SK-N-SH treated with all-trans-retinoic acid at 6 μM for 48 hours (cell line): ENCODE data around the gene GSC2.

Experiments
- ATAC-seq: fragments of 200-7000 bp; cut with Tn5 transposase; 3 replicates; pipeline ENCODE4 v1.9.1; 2020; ENCODE audit warnings: mild to moderate bottlenecking, moderate library complexity
- ARNTL ChIP-seq: fragments of 450-650 bp; formaldehyde crosslinking; IDR thresholded peaks from 2 replicates; pipeline ENCODE4 v1.5.0; 2020; ENCODE audit warnings: low read depth, mild to moderate bottlenecking, moderate library complexity, borderline replicate concordance
- BACH2 ChIP-seq: fragments of 250-450 bp; sonication (Bioruptor Pico); IDR thresholded peaks from 2 replicates; pipeline ENCODE4 v1.9.0; 2021; ENCODE audit warnings: mild to moderate bottlenecking, borderline replicate concordance
- ESRRG ChIP-seq: fragments of 250-450 bp; sonication (Bioruptor Pico); IDR thresholded peaks from 2 replicates; pipeline ENCODE4 v1.6.1; 2021; ENCODE audit warnings: mild to moderate bottlenecking
- GLIS3 ChIP-seq: fragments of 250-450 bp; sonication (Bioruptor Pico); IDR thresholded peaks from 2 replicates; pipeline ENCODE4 v1.5.0; 2020; ENCODE audit warnings: mild to moderate bottlenecking, moderate library complexity
- ISL1 ChIP-seq: fragments of 250-450 bp; sonication (Bioruptor Pico); IDR thresholded peaks from 2 replicates; pipeline ENCODE4 v2.1.2; 2022; ENCODE audit warnings: mild to moderate bottlenecking, moderate library complexity
- OSR1 ChIP-seq: fragments of 250-450 bp; sonication (Bioruptor Pico); IDR thresholded peaks from 2 replicates; pipeline ENCODE4 v1.8.0; 2022; ENCODE audit warnings: moderate library complexity, mild to moderate bottlenecking, inconsistent platforms
- PPARA ChIP-seq: fragments of 250-450 bp; sonication (Bioruptor Pico); IDR thresholded peaks from 2 replicates; pipeline ENCODE4 v1.5.0; 2020; ENCODE audit warnings: mild to moderate bottlenecking, borderline replicate concordance
- RARB ChIP-seq: fragments of 250-450 bp; sonication (Bioruptor Pico); IDR thresholded peaks from 2 replicates; pipeline ENCODE4 v1.8.0; 2021; ENCODE audit warnings: mild to moderate bottlenecking, moderate library complexity
- SNAI2 ChIP-seq: fragments of 250-450 bp; sonication (Bioruptor Pico); IDR thresholded peaks from 2 replicates; pipeline ENCODE4 v1.5.0; 2020; ENCODE audit warnings: mild to moderate bottlenecking, moderate library complexity
- TCF4 ChIP-seq: fragments of 250-450 bp; sonication (Bioruptor Pico); IDR thresholded peaks from 2 replicates; pipeline ENCODE4 v1.8.0; 2021; ENCODE audit warnings: mild to moderate bottlenecking, moderate library complexity, borderline replicate concordance
- ZC3H10 ChIP-seq: fragments of 250-450 bp; sonication (Bioruptor Pico); IDR thresholded peaks from 2 replicates; pipeline ENCODE4 v1.5.1; 2021; ENCODE audit warnings: mild to moderate bottlenecking, moderate library complexity
- ZFP3 ChIP-seq: fragments of 250-450 bp; sonication (Bioruptor Pico); IDR thresholded peaks from 2 replicates; pipeline ENCODE4 v1.5.0; 2020; ENCODE audit warnings: mild to moderate bottlenecking, moderate library complexity
- ZFP30 ChIP-seq: fragments of 450-650 bp; formaldehyde crosslinking; IDR thresholded peaks from 2 replicates; pipeline ENCODE4 v1.5.0; 2022; ENCODE audit warnings: mild to moderate bottlenecking, moderate library complexity
- ZNF565 ChIP-seq: fragments of 450-650 bp; formaldehyde crosslinking; conservative IDR thresholded peaks from 2 replicates; pipeline ENCODE4 v1.5.0; 2020; ENCODE audit warnings: low read depth, mild to moderate bottlenecking, moderate library complexity
- ZNF70 ChIP-seq: fragments of 450-650 bp; formaldehyde crosslinking; IDR thresholded peaks from 2 replicates; pipeline ENCODE4 v1.5.0; 2020; ENCODE audit warnings: mild to moderate bottlenecking, moderate library complexity
- TF ChIP-seq, protein P1 (sequence below): fragments of 250-450 bp; sonication (Bioruptor Pico); IDR thresholded peaks from 2 replicates; pipeline ENCODE4 v1.5.0; 2020; ENCODE audit warnings: mild to moderate bottlenecking, moderate library complexity
- TF ChIP-seq, protein P2 (sequence below): fragments of 250-450 bp; sonication (Bioruptor Pico); IDR thresholded peaks from 2 replicates; pipeline ENCODE4 v1.8.0; 2021; ENCODE audit warnings: low read depth, mild to moderate bottlenecking, moderate library complexity, borderline replicate concordance
- TF ChIP-seq, protein P3 (sequence below): fragments of 250-450 bp; sonication (Bioruptor Pico); IDR thresholded peaks from 2 replicates; pipeline ENCODE4 v1.8.0; 2020; ENCODE audit warnings: mild to moderate bottlenecking, moderate library complexity, borderline replicate concordance
- TF ChIP-seq, protein P4 (sequence below): fragments of 250-450 bp; sonication (Bioruptor Pico); IDR thresholded peaks from 2 replicates; pipeline ENCODE4 v1.5.1; 2021; ENCODE audit warnings: mild to moderate bottlenecking, moderate library complexity
- TF ChIP-seq, protein P5 (sequence below): fragments of 250-450 bp; sonication (Bioruptor Pico); IDR thresholded peaks from 2 replicates; pipeline ENCODE4 v1.5.1; 2020; ENCODE audit warnings: low read depth, mild to moderate bottlenecking, moderate library complexity

GSC2 gene

DNA sequence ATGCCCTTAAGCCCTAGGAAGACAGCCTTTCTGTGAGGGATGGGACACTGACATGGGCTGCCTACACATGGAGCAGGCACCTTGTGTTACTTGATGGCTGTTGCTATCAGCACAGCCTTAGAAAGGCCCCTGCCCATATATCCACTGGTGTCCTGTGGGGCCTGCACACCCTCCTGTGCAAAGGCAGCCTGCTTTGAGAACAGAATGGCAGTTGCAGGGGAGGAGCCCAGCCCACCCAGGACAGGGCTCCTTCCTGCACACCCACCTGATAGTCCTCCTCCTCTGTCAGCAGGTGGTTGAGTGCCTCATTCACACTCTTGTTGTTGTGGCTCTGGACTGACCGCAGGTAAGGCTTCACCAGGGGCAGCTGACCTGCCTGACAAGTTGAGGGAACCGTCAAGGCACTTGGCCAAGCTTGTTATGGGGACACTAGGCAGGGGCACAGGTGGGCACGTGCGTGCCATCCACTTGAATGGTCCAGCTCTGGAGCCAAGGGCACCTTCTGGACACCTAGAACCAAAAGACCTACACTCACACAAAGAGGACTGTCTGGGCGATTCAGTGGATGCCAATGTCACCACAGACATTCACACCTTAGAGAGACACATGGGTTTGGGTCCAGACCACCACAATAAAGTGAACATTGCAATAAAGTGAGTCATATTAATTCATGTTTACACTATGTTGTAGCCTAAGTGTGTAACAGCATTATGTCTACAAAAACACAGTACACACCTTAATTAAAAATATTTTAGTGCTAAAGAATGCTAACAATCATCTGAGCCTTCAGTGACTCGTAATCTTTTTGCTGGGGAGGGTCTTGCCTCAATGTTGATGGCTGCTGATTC lies 37.8 kb upstream of the GSC2 start:
- TF ChIP-seq ZC3H10 (CRISPR knock-in tag) (no peak), ZNF70 (no peak), SNAI2 (CRISPR knock-in tag) (no peak), ARNTL (no peak), ESRRG (CRISPR knock-in tag) (no peak), GLIS3 (CRISPR knock-in tag) (no peak), ZFP3 (CRISPR knock-in tag) (no peak), TCF4 (CRISPR knock-in tag) (no peak), ZFP30 (CRISPR knock-in tag) (no peak), BACH2 (CRISPR knock-in tag) (no peak), OSR1 (CRISPR knock-in tag) (no peak), ZNF565 (CRISPR knock-in tag) (no peak)
- TF ChIP-seq, protein P1, sequence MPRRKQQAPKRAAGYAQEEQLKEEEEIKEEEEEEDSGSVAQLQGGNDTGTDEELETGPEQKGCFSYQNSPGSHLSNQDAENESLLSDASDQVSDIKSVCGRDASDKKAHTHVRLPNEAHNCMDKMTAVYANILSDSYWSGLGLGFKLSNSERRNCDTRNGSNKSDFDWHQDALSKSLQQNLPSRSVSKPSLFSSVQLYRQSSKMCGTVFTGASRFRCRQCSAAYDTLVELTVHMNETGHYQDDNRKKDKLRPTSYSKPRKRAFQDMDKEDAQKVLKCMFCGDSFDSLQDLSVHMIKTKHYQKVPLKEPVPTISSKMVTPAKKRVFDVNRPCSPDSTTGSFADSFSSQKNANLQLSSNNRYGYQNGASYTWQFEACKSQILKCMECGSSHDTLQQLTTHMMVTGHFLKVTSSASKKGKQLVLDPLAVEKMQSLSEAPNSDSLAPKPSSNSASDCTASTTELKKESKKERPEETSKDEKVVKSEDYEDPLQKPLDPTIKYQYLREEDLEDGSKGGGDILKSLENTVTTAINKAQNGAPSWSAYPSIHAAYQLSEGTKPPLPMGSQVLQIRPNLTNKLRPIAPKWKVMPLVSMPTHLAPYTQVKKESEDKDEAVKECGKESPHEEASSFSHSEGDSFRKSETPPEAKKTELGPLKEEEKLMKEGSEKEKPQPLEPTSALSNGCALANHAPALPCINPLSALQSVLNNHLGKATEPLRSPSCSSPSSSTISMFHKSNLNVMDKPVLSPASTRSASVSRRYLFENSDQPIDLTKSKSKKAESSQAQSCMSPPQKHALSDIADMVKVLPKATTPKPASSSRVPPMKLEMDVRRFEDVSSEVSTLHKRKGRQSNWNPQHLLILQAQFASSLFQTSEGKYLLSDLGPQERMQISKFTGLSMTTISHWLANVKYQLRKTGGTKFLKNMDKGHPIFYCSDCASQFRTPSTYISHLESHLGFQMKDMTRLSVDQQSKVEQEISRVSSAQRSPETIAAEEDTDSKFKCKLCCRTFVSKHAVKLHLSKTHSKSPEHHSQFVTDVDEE (CRISPR knock-in tag) = no peak
- TF ChIP-seq, protein P2, sequence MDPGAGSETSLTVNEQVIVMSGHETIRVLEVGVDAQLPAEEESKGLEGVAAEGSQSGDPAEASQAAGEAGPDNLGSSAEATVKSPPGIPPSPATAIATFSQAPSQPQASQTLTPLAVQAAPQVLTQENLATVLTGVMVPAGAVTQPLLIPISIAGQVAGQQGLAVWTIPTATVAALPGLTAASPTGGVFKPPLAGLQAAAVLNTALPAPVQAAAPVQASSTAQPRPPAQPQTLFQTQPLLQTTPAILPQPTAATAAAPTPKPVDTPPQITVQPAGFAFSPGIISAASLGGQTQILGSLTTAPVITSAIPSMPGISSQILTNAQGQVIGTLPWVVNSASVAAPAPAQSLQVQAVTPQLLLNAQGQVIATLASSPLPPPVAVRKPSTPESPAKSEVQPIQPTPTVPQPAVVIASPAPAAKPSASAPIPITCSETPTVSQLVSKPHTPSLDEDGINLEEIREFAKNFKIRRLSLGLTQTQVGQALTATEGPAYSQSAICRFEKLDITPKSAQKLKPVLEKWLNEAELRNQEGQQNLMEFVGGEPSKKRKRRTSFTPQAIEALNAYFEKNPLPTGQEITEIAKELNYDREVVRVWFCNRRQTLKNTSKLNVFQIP (CRISPR knock-in tag) = no peak
- TF ChIP-seq, protein P3, sequence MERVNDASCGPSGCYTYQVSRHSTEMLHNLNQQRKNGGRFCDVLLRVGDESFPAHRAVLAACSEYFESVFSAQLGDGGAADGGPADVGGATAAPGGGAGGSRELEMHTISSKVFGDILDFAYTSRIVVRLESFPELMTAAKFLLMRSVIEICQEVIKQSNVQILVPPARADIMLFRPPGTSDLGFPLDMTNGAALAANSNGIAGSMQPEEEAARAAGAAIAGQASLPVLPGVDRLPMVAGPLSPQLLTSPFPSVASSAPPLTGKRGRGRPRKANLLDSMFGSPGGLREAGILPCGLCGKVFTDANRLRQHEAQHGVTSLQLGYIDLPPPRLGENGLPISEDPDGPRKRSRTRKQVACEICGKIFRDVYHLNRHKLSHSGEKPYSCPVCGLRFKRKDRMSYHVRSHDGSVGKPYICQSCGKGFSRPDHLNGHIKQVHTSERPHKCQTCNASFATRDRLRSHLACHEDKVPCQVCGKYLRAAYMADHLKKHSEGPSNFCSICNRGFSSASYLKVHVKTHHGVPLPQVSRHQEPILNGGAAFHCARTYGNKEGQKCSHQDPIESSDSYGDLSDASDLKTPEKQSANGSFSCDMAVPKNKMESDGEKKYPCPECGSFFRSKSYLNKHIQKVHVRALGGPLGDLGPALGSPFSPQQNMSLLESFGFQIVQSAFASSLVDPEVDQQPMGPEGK (CRISPR knock-in tag) = no peak
- TF ChIP-seq, protein P4, sequence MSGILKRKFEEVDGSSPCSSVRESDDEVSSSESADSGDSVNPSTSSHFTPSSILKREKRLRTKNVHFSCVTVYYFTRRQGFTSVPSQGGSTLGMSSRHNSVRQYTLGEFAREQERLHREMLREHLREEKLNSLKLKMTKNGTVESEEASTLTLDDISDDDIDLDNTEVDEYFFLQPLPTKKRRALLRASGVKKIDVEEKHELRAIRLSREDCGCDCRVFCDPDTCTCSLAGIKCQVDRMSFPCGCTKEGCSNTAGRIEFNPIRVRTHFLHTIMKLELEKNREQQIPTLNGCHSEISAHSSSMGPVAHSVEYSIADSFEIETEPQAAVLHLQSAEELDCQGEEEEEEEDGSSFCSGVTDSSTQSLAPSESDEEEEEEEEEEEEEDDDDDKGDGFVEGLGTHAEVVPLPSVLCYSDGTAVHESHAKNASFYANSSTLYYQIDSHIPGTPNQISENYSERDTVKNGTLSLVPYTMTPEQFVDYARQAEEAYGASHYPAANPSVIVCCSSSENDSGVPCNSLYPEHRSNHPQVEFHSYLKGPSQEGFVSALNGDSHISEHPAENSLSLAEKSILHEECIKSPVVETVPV (CRISPR knock-in tag) = no peak
- TF ChIP-seq, protein P5, sequence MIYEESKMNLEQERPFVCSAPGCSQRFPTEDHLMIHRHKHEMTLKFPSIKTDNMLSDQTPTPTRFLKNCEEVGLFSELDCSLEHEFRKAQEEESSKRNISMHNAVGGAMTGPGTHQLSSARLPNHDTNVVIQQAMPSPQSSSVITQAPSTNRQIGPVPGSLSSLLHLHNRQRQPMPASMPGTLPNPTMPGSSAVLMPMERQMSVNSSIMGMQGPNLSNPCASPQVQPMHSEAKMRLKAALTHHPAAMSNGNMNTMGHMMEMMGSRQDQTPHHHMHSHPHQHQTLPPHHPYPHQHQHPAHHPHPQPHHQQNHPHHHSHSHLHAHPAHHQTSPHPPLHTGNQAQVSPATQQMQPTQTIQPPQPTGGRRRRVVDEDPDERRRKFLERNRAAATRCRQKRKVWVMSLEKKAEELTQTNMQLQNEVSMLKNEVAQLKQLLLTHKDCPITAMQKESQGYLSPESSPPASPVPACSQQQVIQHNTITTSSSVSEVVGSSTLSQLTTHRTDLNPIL = no peak
- no peak for ATAC-seq

DNA sequence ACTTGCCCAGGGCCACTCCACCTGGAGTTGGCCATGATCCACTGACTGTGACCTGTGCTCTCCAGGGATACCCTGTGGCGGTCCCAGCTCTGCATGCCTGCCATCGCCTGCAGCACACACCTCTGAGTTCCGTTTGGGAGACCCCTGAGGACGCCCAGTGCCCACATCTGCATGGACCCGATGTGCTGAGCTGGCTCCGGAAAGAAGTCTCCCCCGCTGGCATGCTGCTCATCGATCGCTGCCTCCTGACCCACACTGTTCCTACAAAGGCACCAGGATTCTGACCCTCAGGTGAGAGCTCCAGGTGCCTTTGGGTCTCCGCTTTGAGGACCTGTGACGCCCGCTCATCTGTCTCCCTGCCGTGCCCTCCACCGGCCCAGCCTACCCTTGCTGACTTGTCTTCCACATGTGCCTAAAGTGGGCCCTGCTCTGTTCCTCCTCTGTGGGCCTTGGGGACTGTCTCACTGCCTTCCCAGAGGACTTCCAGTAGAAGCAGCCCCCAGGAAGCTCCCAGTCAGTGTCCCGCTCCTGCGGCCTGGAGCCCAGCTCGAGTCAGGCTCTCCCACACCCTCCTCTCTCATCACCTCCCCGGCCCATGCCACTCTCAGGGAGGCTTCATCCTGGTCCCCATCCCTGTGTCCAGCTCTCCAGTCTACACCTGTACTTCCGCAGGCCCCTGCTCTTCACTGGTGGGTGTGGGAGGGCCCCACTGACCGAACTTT lies 34.3 kb upstream of the GSC2 start:
- TF ChIP-seq ISL1 (no peak), OSR1 (CRISPR knock-in tag) (no peak), PPARA (no peak), GLIS3 (CRISPR knock-in tag) (no peak), RARB (no peak), ZFP3 (CRISPR knock-in tag) (no peak)
- no peak for ATAC-seq

DNA sequence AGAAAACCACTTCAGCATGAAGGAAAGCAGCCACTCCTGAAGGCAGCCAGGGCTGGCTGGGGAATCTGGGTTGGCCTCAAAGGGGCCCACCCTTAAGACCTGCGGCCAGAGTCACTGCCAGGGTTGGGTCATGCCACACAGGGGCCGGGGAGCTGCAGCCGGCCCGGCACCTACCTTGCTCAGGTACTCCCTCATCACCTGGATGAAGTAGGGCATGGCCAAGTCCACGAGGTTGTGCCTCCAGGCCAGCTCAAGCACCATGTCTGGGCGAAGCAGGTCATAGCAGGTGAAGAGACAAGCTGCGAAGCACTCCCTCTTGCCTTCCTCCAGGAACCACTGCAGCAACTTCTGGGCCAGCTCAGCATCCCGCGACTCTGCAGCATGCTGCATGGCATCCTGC lies 33.1 kb upstream of the GSC2 start:
- TF ChIP-seq ZFP30 (CRISPR knock-in tag) (no peak), TCF4 (CRISPR knock-in tag) (no peak), GLIS3 (CRISPR knock-in tag) (no peak), ZFP3 (CRISPR knock-in tag) (no peak), ZC3H10 (CRISPR knock-in tag) (no peak), SNAI2 (CRISPR knock-in tag) (no peak)
- TF ChIP-seq, protein P1 (CRISPR knock-in tag) = no peak
- TF ChIP-seq, all 23 proteins: peak for 0
- no peak for ATAC-seq
